DMS53 treated with DMSO at 0.1 percent for 48 hours (cell line): Measurements from ENCODE around the gene NPAS3.

Experiments
- DNase-seq: peaks from one replicate; lab custom pipeline; 2025; ENCODE audit not compliant: unreplicated experiment; lab: John Stamatoyannopoulos, UW

The NPAS3 gene

GRCh38 chr14:33163109-33163508 lies 224.4 kb downstream of the NPAS3 start:
- no peak for DNase-seq

GRCh38 chr14:33163600-33163999 lies 224.9 kb downstream of the NPAS3 start:
- no peak for DNase-seq

- DNase-seq = no peak
These were observed 226.7 kb downstream of the NPAS3 start for GRCh38 chr14:33165144-33165925.

- no peak for DNase-seq
These were observed 227.2 kb downstream of the NPAS3 start for GRCh38 chr14:33165926-33166289.

GRCh38 chr14:33175951-33176350 lies 237.3 kb downstream of the NPAS3 start:
- no peak for DNase-seq

GRCh38 chr14:33184587-33184986 lies 245.9 kb downstream of the NPAS3 start:
- DNase-seq = no peak

- DNase-seq = no peak
These were observed 248.0 kb downstream of the NPAS3 start for GRCh38 chr14:33186656-33187055.

GRCh38 chr14:33188880-33189279 lies 250.2 kb downstream of the NPAS3 start:
- DNase-seq = no peak

GRCh38 chr14:33191855-33192254 lies 253.2 kb downstream of the NPAS3 start:
- no peak for DNase-seq

- DNase-seq = no peak
These were observed 255.9 kb downstream of the NPAS3 start for GRCh38 chr14:33194551-33194950.

GRCh38 chr14:33198684-33199083 lies 260.0 kb downstream of the NPAS3 start:
- DNase-seq = no peak

GRCh38 chr14:33201116-33201515 lies 262.4 kb downstream of the NPAS3 start:
- DNase-seq = no peak

GRCh38 chr14:33206981-33207380 lies 268.3 kb downstream of the NPAS3 start:
- no peak for DNase-seq

GRCh38 chr14:33207467-33208017 lies 268.9 kb downstream of the NPAS3 start:
- no peak for DNase-seq

- no peak for DNase-seq
These were observed 271.6 kb downstream of the NPAS3 start for GRCh38 chr14:33210311-33210710.

- DNase-seq = no peak
These were observed 279.3 kb downstream of the NPAS3 start for GRCh38 chr14:33218026-33218425.

- DNase-seq = no peak
These were observed 281.3 kb downstream of the NPAS3 start for GRCh38 chr14:33219957-33220356.

- DNase-seq = no peak
These were observed 290.7 kb downstream of the NPAS3 start for GRCh38 chr14:33229269-33229929.

- no peak for DNase-seq
These were observed 291.3 kb downstream of the NPAS3 start for GRCh38 chr14:33230021-33230420.

- no peak for DNase-seq
These were observed 293.4 kb downstream of the NPAS3 start for GRCh38 chr14:33232031-33232430.

GRCh38 chr14:33237115-33237740 lies 298.5 kb downstream of the NPAS3 start:
- no peak for DNase-seq

- DNase-seq = no peak
These were observed 300.8 kb downstream of the NPAS3 start for GRCh38 chr14:33239465-33239864.
